H9 (cell line): Measurements from ENCODE around the gene C18orf63. TPM values are rescaled to one million over a fixed set of nuclear protein-coding genes. Genes with fewer than 3 reads are reported as not detected.

ENCODE experiments used
- DNase-seq: peaks from one replicate; pipeline ENCODE4 v3.0.0-alpha.2; 2017
- H2AFZ ChIP-seq: one replicate; pipeline ENCODE4 v1.6.1; 2013; ENCODE audit warnings: mild to moderate bottlenecking, low read length, control low read depth, moderate library complexity
- H2AK5ac ChIP-seq: 2 replicates; pipeline ENCODE4 v1.6.1; 2013; ENCODE audit warnings: low read length, control low read depth, mixed read lengths; ENCODE audit not compliant: insufficient read length
- H2BK120ac ChIP-seq: one replicate; pipeline ENCODE4 v1.6.1; 2013; ENCODE audit warnings: low read depth, mild to moderate bottlenecking, low read length, control low read depth, inconsistent platforms; ENCODE audit not compliant: poor library complexity, severe bottlenecking
- H2BK12ac ChIP-seq: 2 replicates; pipeline ENCODE4 v1.6.1; 2013; ENCODE audit warnings: low read length, control low read depth, mixed read lengths, low read depth; ENCODE audit not compliant: insufficient read length
- H2BK15ac ChIP-seq: 2 replicates; pipeline ENCODE4 v1.6.1; 2013; ENCODE audit warnings: low read depth, low read length, control low read depth
- H2BK20ac ChIP-seq: one replicate; pipeline ENCODE4 v1.6.1; 2013; ENCODE audit warnings: low read depth, mild to moderate bottlenecking, low read length, control low read depth, inconsistent platforms; ENCODE audit not compliant: poor library complexity, severe bottlenecking
- H2BK5ac ChIP-seq: 2 replicates; pipeline ENCODE4 v1.6.1; 2013; ENCODE audit warnings: low read length, control low read depth, mixed read lengths; ENCODE audit not compliant: insufficient read length
- H3K14ac ChIP-seq: 2 replicates; pipeline ENCODE4 v1.6.1; 2013; ENCODE audit warnings: low read length, control low read depth; ENCODE audit not compliant: insufficient read depth
- H3K18ac ChIP-seq: 2 replicates; pipeline ENCODE4 v1.6.1; 2013; ENCODE audit warnings: low read depth, mild to moderate bottlenecking, mixed read lengths, low read length, control low read depth; ENCODE audit not compliant: insufficient read length
- H3K23ac ChIP-seq: 2 replicates; pipeline ENCODE4 v1.6.1; 2013; ENCODE audit warnings: low read length, control low read depth, mixed read lengths, low read depth; ENCODE audit not compliant: insufficient read length
- H3K23me2 ChIP-seq: 2 replicates; pipeline ENCODE4 v1.6.1; 2013; ENCODE audit warnings: low read depth, mild to moderate bottlenecking, mixed read lengths, low read length, control low read depth; ENCODE audit not compliant: insufficient read length, poor library complexity, severe bottlenecking
- H3K27ac ChIP-seq: 2 replicates; pipeline ENCODE4 v1.5.1; 2013; ENCODE audit warnings: low read length, control low read depth, mixed read lengths, low read depth; ENCODE audit not compliant: insufficient read length
- H3K27me3 ChIP-seq: 2 replicates; pipeline ENCODE4 v1.6.1; 2013; ENCODE audit warnings: low read length, control low read depth, inconsistent platforms; ENCODE audit not compliant: insufficient read depth
- H3K4ac ChIP-seq: 2 replicates; pipeline ENCODE4 v1.6.1; 2013; ENCODE audit warnings: low read depth, mild to moderate bottlenecking, control low read depth, inconsistent platforms, low read length, moderate library complexity
- H3K4me1 ChIP-seq: 2 replicates; pipeline ENCODE4 v1.6.1; 2013; ENCODE audit warnings: low read length, control low read depth, inconsistent platforms; ENCODE audit not compliant: insufficient read depth
- H3K4me2 ChIP-seq: 2 replicates; pipeline ENCODE4 v1.6.1; 2013; ENCODE audit warnings: low read length, control low read depth, mixed read lengths; ENCODE audit not compliant: insufficient read length, insufficient read depth
- H3K56ac ChIP-seq: 2 replicates; pipeline ENCODE4 v1.6.1; 2013; ENCODE audit warnings: low read depth, mild to moderate bottlenecking, mixed read lengths, low read length, control low read depth; ENCODE audit not compliant: insufficient read length
- H3K79me1 ChIP-seq: 2 replicates; pipeline ENCODE4 v1.6.1; 2013; ENCODE audit warnings: low read depth, mild to moderate bottlenecking, moderate library complexity, low read length, control low read depth, inconsistent platforms; ENCODE audit not compliant: insufficient read depth, poor library complexity, severe bottlenecking
- H3K79me2 ChIP-seq: 2 replicates; pipeline ENCODE4 v1.6.1; 2013; ENCODE audit warnings: low read length, control low read depth, inconsistent platforms; ENCODE audit not compliant: insufficient read depth
- H3K9ac ChIP-seq: 2 replicates; pipeline ENCODE4 v1.6.1; 2013; ENCODE audit warnings: low read length, control low read depth, mixed read lengths; ENCODE audit not compliant: insufficient read length; ENCODE audit errors: extremely low read depth
- H3K9me3 ChIP-seq: one replicate; pipeline ENCODE4 v1.6.1; 2013; ENCODE audit warnings: low read depth, low read length, inconsistent platforms; ENCODE audit not compliant: control insufficient read depth
- H3T11ph ChIP-seq: one replicate; pipeline ENCODE4 v1.6.1; 2013; ENCODE audit warnings: mild to moderate bottlenecking, low read length, control low read depth, inconsistent platforms
- H4K20me1 ChIP-seq: one replicate; pipeline ENCODE4 v1.6.1; 2013; ENCODE audit not compliant: control insufficient read depth, insufficient read length, insufficient read depth
- H4K5ac ChIP-seq: 2 replicates; pipeline ENCODE4 v1.6.1; 2013; ENCODE audit warnings: low read depth, mild to moderate bottlenecking, mixed read lengths, low read length, control low read depth; ENCODE audit not compliant: insufficient read length
- H4K8ac ChIP-seq: replicated peaks from 2 replicates; pipeline ENCODE4 v1.6.1; 2013; ENCODE audit warnings: low read length, control low read depth, mixed read lengths, low read depth; ENCODE audit not compliant: insufficient read length
- H4K91ac ChIP-seq: 2 replicates; pipeline ENCODE4 v1.6.1; 2013; ENCODE audit warnings: low read depth, mild to moderate bottlenecking, moderate library complexity, mixed read lengths, low read length, control low read depth; ENCODE audit not compliant: insufficient read length
- H3K27ac Mint-ChIP-seq, 3 experiments: 2 replicates in 2 of 3; 3 replicates in 1 of 3; pipeline ENCODE4 v1.8.0; 2020 to 2021; ENCODE audit warnings: mixed read lengths in 3 of 3, mild to moderate bottlenecking in 1 of 3, moderate library complexity in 1 of 3
- H3K27me3 Mint-ChIP-seq: 2 replicates; pipeline ENCODE4 v1.8.0; 2021; ENCODE audit warnings: low read depth, mild to moderate bottlenecking, moderate library complexity, mixed read lengths
- H3K36me3 Mint-ChIP-seq, 3 experiments: 2 replicates in 2 of 3; 3 replicates in 1 of 3; pipeline ENCODE4 v1.8.0; 2020 to 2021; ENCODE audit warnings: low read depth in 3 of 3, mixed read lengths in 3 of 3; ENCODE audit not compliant: insufficient read depth in 1 of 3
- H3K4me1 Mint-ChIP-seq, 2 experiments: 2 replicates each; pipeline ENCODE4 v1.8.0; 2020; ENCODE audit warnings: mixed read lengths in 2 of 2
- H3K4me3 Mint-ChIP-seq, 2 experiments: 2 replicates in 1 of 2; 3 replicates in 1 of 2; pipeline ENCODE4 v1.8.0; 2020 to 2021; ENCODE audit warnings: mild to moderate bottlenecking in 2 of 2, mixed read lengths in 2 of 2, moderate library complexity in 1 of 2
- H3K9me3 Mint-ChIP-seq, 2 experiments: 2 replicates in 1 of 2; 3 replicates in 1 of 2; pipeline ENCODE4 v1.8.0; 2020; ENCODE audit warnings: mild to moderate bottlenecking in 2 of 2, mixed read lengths in 2 of 2, moderate library complexity in 1 of 2
- CTCF ChIP-seq: fragments of 200-600 bp; sonication (generic); conservative IDR thresholded peaks from 3 replicates; pipeline ENCODE4 v1.8.0; 2021; ENCODE audit warnings: antibody characterized with exemption, mild to moderate bottlenecking
- WGBS: extraction: QIAGEN DNeasy Blood & Tissue Kit; methylation state at CpG from one replicate; pipeline ENCODE4 v1.1.7; 2013; ENCODE audit warnings: missing lambda C conversion rate, low lambda C conversion rate, mixed read lengths; ENCODE audit not compliant: insufficient read length; ENCODE audit errors: extremely low coverage; 5-methylcytosine and 5-hydroxymethylcytosine counted together
- total RNA-seq: library from RNA; stranded (reverse); gene quantifications from 2 replicates; pipeline ENCODE4 v1.2.1, GENCODE V29; 2021

C18orf63 gene
- total RNA-seq, 1 experiment from 2014 or later: not detected

DNA sequence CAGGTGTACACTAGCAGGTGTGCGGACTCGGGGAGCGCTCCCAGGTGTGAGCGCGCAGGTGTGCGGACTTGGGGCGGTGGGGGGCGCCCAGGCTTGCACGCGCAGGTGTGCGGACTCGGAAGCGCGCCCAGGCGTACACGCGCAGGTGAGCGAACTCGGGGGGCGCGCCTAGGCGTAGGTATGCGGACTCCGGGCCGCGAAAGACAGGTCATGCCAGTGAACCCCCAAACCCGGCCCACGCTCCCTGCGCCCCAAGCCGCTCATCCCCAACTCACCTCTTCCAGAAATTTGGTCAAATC lies 24.2 kb upstream of the C18orf63 start:
- H3K9ac ChIP-seq: peak overlapping the region; percentile 40

More for the DNA sequence above, 24.2 kb upstream of the C18orf63 start:
- no peak for TF ChIP-seq CTCF
- Mint-ChIP-seq H3K27me3 (peaks cover 3% of the 10 kb centered on the region), H3K9me3 (no peaks in the 10 kb centered on the region; a peak in 3 of 5 replicates), H3K4me3 (peak overlapping the region; percentile 87 to 96), H3K4me1 (peaks cover 28 to 32% of the 10 kb centered on the region in 2 experiments), H3K36me3 (peaks cover 0 to 2% (median 0%) of the 10 kb centered on the region in 3 experiments; a peak in 3 of 7 replicates), H3K27ac (peak overlapping the region; percentile 76 to 96 (median 96); a peak in 6 of 7 replicates)
- no peak overlapping the region for H4K91ac ChIP-seq
- H3K27me3 ChIP-seq: no peaks in the 10 kb centered on the region
- H3T11ph ChIP-seq: no peak overlapping the region
- H2BK12ac ChIP-seq: no peak overlapping the region
- no peak overlapping the region for H2BK5ac ChIP-seq
- H3K4me2 ChIP-seq: peak overlapping the region; percentile 59
- no peak overlapping the region for H3K56ac ChIP-seq
- H4K5ac ChIP-seq: no peak overlapping the region
- no peak overlapping the region for H4K8ac ChIP-seq
- H2AFZ ChIP-seq: no peak overlapping the region
- H3K23ac ChIP-seq: no peak overlapping the region
- H3K4ac ChIP-seq: no peak overlapping the region
- H3K79me1 ChIP-seq: no peaks in the 10 kb centered on the region
- H3K18ac ChIP-seq: no peak overlapping the region
- H2AK5ac ChIP-seq: no peak overlapping the region
- no CpG with 5 or more reads among the region's 30 CpGs for WGBS
- no peak overlapping the region for H2BK20ac ChIP-seq
- no peak overlapping the region for H2BK120ac ChIP-seq
- 0 out of 2 replicates have a peak overlapping the region, but pooled peaks have one; percentile 1 for H3K14ac ChIP-seq
- peaks cover 13% of the 10 kb centered on the region; the same call in 1 of the 2 replicates for H3K4me1 ChIP-seq
- peaks cover 11% of the 10 kb centered on the region; the same call in 1 of the 2 replicates for H3K79me2 ChIP-seq
- no peak overlapping the region for H3K27ac ChIP-seq
- H2BK15ac ChIP-seq: no peak overlapping the region
- no peaks in the 10 kb centered on the region for H4K20me1 ChIP-seq
- peaks cover 4% of the 10 kb centered on the region for H3K9me3 ChIP-seq
- DNase-seq: no peak
- H3K23me2 ChIP-seq: peaks cover 2% of the 10 kb centered on the region
